HCT116 (cell line): Measurements from ENCODE around the gene NSRP1.

Source experiments
- ATF3 ChIP-seq: IDR thresholded peaks from 2 replicates; pipeline ENCODE4 v1.6.1; 2012
- CEBPB ChIP-seq: IDR thresholded peaks from 2 replicates; pipeline ENCODE4 v1.6.1; 2012; ENCODE audit warnings: low read depth
- CTCF ChIP-seq, 3 experiments: fragments of 200-600 bp in 1 of 3; sonication (generic) in 1 of 3; IDR thresholded peaks in 2 of 3; conservative IDR thresholded peaks in 1 of 3; 2 replicates each; pipeline ENCODE4 v1.5.1; 2012 to 2017; ENCODE audit warnings: low read depth in 2 of 3, low read length in 2 of 3, antibody characterized with exemption in 1 of 3, borderline replicate concordance in 1 of 3, control low read depth in 1 of 3, mild to moderate bottlenecking in 1 of 3, mixed read lengths in 1 of 3, mixed run types in 1 of 3, moderate library complexity in 1 of 3; ENCODE audit not compliant: insufficient read depth in 1 of 3
- EZH2 ChIP-seq: fragments of 200-600 bp; sonication (generic); IDR thresholded peaks from 2 replicates; pipeline ENCODE4 v1.6.1; 2017; ENCODE audit warnings: antibody characterized with exemption, mixed run types
- EZH2phosphoT487 ChIP-seq: fragments of 200-600 bp; IDR thresholded peaks from 2 replicates; pipeline ENCODE4 v1.6.1; 2018; ENCODE audit warnings: antibody characterized with exemption, borderline replicate concordance
- FOSL1 ChIP-seq: IDR thresholded peaks from 2 replicates; pipeline ENCODE4 v1.6.1; 2012; ENCODE audit warnings: low read depth
- JUND ChIP-seq: IDR thresholded peaks from 2 replicates; pipeline ENCODE4 v1.6.1; 2012
- POLR2AphosphoS5 ChIP-seq: IDR thresholded peaks from 2 replicates; pipeline ENCODE4 v1.6.1; 2011; ENCODE audit warnings: mild to moderate bottlenecking, low read depth, low read length, moderate library complexity
- REST ChIP-seq: IDR thresholded peaks from 2 replicates; pipeline ENCODE4 v1.6.1; 2012; ENCODE audit warnings: low read depth
- TCF7L2 ChIP-seq: IDR thresholded peaks from 2 replicates; pipeline ENCODE4 v1.7.0; 2011; ENCODE audit warnings: borderline replicate concordance, inconsistent platforms; ENCODE audit not compliant: insufficient read depth, insufficient read length; ENCODE audit errors: extremely low read depth
- ZNF274 ChIP-seq: fragments of 200-500 bp; sonication (Bioruptor generic); IDR thresholded peaks from 2 replicates; pipeline ENCODE4 v1.6.1; 2014; ENCODE audit warnings: mild to moderate bottlenecking, low read depth, low read length, inconsistent platforms

- TF ChIP-seq CEBPB (no peak), TCF7L2 (no peak), ATF3 (no peak), ZNF274 (no peak), CTCF (IDR thresholded peaks at IDR 0.05 in 2 of 3, conservative IDR thresholded peaks at IDR 0.05 in 1 of 3; ENCODE audit: borderline replicate concordance in 1 of 3, insufficient read depth in 1 of 3, low read depth in 2 of 3, low read length in 2 of 3) (no peak), FOSL1 (no peak), REST (no peak), EZH2 (no peak), JUND (no peak), EZH2phosphoT487 (no peak), POLR2AphosphoS5 (no peak)
Measured at GRCh38 chr17:30225112-30225511, 108.5 kb downstream of the NSRP1 start.
